Activated CD4-positive, alpha-beta T cell treated with anti-CD3 and anti-CD28 coated beads, Interleukin-2, amount 10 ng/mL, durations not matched to agents 24 days and 14 days (primary cell): ENCODE measurements around the gene ZNF280A. TPM values are rescaled to one million over a fixed set of nuclear protein-coding genes. Genes with fewer than 3 reads are reported as not detected.
"Not testable (repeated sequence)": the region's sequence is repeated elsewhere in the genome, so short reads cannot be mapped to it uniquely, and the experiment has no call there.

Source experiments
- DNase-seq: peaks from one replicate; pipeline ENCODE4 v3.0.0; 2022
- H3K27ac Mint-ChIP-seq: one replicate; pipeline ENCODE4 v1.8.0; 2022; ENCODE audit warnings: mild to moderate bottlenecking, mixed read lengths
- H3K27me3 Mint-ChIP-seq: one replicate; pipeline ENCODE4 v1.8.0; 2022; ENCODE audit warnings: mixed read lengths
- H3K36me3 Mint-ChIP-seq: one replicate; pipeline ENCODE4 v1.8.0; 2022; ENCODE audit warnings: low read depth, mild to moderate bottlenecking, mixed read lengths
- H3K4me1 Mint-ChIP-seq: one replicate; pipeline ENCODE4 v1.8.0; 2021; ENCODE audit warnings: mixed read lengths
- H3K4me3 Mint-ChIP-seq: one replicate; pipeline ENCODE4 v1.8.0; 2022; ENCODE audit warnings: mild to moderate bottlenecking, moderate library complexity, mixed read lengths
- H3K9me3 Mint-ChIP-seq: one replicate; pipeline ENCODE4 v1.8.0; 2021; ENCODE audit warnings: mixed read lengths
- intact Hi-C: fragments of 100-400 bp; cut with micrococcal nuclease; formaldehyde crosslinking; loops from one replicate; pipeline ENCODE4 v1.15.1; 2023
- total RNA-seq: library from RNA; stranded (reverse); gene quantifications from 2 replicates; pipeline ENCODE4 v1.2.3, GENCODE V29; 2022

ZNF280A gene
- total RNA-seq, 1 donor from 2014 or later: not detected

DNA sequence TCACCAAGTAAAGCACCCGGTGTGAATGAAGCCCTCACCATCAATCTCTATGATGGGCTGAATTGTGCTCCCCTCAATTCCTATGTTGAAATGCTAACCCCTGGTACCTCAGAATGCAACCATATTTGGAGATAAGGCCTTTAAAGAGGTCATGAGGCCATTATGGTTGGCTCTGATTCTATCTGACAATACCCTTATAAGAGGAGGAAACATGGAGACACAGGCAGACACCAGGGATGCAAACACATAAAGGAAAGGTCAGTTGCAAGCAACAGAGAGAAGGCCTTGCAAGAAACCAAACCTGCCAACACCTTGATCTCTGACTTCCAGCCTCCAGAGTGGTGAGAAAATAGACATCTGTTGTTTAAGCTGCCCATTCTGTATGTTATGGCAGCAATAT lies 13.3 kb upstream of the ZNF280A start:
- Mint-ChIP-seq H3K4me1 (no peaks in the 10 kb centered on the region), H3K27me3 (peaks cover 3% of the 10 kb centered on the region), H3K36me3 (no peaks in the 10 kb centered on the region), H3K27ac (no peak overlapping the region), H3K4me3 (no peak overlapping the region), H3K9me3 (no peaks in the 10 kb centered on the region)
- intact Hi-C loops: no loop called here
- no peak for DNase-seq

DNA sequence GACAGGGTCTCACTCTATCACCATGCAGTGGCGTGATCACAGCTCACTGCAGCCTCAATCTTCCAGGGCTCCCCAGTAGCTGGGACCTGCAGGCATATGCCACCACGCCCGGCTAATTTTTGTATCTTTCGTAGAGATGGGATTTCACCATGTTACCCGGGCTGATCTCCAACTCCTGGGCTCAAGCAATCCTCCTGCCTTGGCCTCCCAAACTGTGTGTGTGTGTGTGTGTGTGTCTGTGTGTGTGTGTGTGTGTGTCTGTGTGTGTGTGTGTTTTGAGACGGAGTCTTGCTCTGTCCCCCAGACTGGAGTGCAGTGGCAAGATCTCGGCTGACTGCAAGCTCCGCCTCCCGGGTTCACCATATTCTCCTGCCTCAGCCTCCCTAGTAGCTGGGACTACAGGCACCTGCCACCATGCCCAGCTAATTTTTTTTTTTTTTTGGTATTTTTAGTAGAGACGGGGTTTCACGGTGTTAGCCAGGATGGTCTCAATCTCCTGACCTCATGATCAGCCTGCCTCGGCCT lies 12.5 kb upstream of the ZNF280A start:
- H3K4me1 Mint-ChIP-seq, H3K27me3 Mint-ChIP-seq, H3K36me3 Mint-ChIP-seq, DNase-seq, H3K4me3 Mint-ChIP-seq, intact Hi-C loops, H3K27ac Mint-ChIP-seq, H3K9me3 Mint-ChIP-seq: not testable (repeated sequence)

DNA sequence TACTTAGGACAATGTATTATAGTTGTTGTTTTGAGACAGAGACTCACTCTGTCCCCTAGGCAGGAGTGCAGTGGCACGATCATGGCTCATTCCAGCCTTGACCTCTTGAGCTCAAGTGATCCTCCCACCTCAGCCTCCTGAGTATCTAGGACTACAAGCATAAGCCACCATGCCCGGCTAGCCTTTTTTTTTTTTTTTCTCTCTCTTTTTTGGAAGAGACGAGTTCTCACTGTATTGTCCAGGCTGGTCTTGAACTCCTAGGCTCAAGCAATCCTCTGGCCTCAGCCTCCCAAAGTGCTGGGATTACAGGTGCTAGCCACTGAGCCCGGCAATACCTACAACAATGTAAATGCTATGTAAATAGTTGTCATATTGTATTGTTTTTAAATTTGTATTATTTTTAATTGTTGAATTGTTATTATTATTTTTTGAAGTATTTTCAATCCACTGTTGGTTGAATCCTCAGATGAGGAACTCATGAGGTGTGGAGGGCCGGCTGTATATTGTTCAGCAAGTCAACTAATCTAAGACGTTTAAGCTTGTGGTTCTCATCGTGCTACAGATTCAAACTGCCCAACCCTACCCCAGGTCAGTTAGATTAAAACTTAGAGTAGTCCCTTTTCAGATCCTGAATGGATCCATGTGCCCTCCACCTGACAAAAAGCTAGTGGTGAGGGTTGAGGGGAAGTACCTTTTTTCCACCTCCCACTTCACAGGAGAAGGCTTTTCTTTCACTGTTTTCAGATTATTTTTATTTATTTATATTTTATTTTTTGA lies 11.9 kb upstream of the ZNF280A start:
- intact Hi-C loops: no loop called here
- Mint-ChIP-seq H3K27me3 (peaks cover 5% of the 10 kb centered on the region), H3K9me3 (no peaks in the 10 kb centered on the region)

DNA sequence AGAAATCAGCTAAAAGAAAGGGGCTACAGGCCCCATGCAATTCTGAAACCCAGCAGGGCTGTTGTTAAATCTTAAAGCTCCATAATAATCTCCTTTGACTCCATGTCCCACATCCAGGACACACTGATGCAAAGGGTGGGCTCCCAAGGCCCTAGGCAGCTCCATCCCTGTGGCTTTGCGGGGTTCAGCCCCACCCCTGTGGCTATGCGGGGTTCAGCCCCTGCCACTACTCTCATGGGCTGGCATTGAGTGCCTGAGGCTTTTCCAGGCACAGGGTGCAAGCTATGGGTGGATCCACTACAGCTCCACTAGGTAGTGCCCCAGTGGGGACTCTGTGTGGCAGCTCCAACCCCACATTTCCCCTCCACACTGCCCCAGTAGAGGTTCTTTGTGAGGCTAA lies 8.7 kb upstream of the ZNF280A start:
- Mint-ChIP-seq H3K9me3 (no peaks in the 10 kb centered on the region), H3K4me3 (no peak overlapping the region), H3K36me3 (no peaks in the 10 kb centered on the region), H3K27ac (no peak overlapping the region), H3K4me1 (no peaks in the 10 kb centered on the region), H3K27me3 (peaks cover 10% of the 10 kb centered on the region)
- intact Hi-C loops: no loop called here
- DNase-seq: no peak

More for the DNA sequence above, 11.9 kb upstream of the ZNF280A start:
- Mint-ChIP-seq H3K36me3 (no peaks in the 10 kb centered on the region), H3K27ac (no peak overlapping the region), H3K4me1 (no peaks in the 10 kb centered on the region), H3K4me3 (no peak overlapping the region)
- DNase-seq: no peak

DNA sequence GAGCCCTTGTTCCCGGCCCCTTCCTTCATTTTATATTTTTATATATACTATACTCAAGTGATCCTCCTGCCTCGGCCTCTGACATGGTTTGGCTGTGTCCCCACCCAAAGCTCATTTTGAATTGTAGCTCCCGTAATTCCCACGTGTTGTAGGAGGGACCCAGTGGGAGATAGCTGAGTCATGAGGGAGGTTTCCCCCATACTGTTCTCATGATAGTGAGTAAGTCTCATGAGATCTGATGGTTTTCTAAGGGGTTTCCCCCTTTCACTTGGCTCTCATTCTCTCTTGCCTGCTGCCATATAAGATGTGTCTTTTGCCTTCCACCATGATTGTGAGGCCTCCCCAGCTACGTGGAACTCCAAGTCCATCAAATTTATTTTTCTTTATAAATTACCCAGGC lies 7.2 kb upstream of the ZNF280A start:
- DNase-seq: no peak
- intact Hi-C loops: no loop called here
- H3K4me1 Mint-ChIP-seq: no peaks in the 10 kb centered on the region
- no peak overlapping the region for H3K4me3 Mint-ChIP-seq
- no peaks in the 10 kb centered on the region for H3K36me3 Mint-ChIP-seq
- no peak overlapping the region for H3K27ac Mint-ChIP-seq
- no peaks in the 10 kb centered on the region for H3K9me3 Mint-ChIP-seq
- peaks cover 12% of the 10 kb centered on the region for H3K27me3 Mint-ChIP-seq

DNA sequence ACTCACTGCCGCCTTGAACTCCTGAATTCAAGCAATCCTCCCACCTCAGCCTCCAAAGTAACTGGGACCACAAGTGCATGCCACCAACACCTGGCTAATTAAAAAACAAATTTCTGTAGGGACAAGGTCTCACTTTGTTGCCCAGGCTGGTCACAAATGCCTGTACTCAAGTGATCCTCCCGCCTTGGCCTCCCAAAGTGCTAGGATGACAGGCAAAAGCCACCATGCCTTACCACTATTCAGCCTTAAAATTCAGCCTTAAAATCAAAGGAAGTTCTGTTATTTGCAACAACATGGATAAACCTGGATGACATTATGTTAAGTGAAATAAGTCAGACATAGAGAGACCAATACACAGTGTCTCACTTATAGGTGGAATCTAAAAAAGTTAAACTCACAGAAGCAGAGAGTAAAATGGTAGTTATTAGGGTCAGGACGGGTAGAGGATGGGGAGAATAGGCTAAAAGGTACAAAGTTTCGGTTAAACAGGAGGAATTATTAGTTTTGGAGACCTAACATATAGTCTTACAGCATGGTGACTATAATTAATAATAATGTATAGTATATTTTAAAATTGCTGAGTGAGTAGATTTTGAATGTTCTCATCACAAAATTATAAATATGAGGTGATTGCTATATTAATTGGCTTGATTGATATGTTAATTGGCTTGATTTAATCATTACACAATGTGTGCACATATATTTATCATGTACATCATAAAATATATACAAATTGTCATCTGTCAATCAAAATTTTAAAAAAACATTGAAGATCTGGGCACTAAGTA lies 6.2 kb upstream of the ZNF280A start:
- no peak overlapping the region for H3K4me3 Mint-ChIP-seq

DNA sequence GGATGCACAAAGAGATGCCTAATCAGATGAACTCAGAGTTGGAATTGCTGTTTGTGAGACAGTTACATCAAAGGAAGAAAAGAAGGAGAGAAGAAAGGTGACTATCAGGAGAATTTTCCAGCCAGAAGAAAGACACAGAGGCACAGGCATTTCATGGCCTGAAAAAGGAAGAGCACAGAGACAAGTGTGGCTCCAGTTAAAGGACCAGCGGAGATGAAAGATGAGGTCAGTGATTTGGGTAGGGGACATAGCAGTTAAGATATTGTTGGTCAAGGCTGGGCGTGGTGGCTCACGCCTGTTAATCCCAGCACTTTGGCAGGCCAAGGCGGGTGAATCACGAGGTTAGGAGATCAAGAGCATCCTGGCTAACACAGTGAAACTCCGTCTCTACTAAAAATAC lies 3.4 kb upstream of the ZNF280A start:
- H3K36me3 Mint-ChIP-seq: no peaks in the 10 kb centered on the region
- H3K9me3 Mint-ChIP-seq: no peaks in the 10 kb centered on the region
- no peak overlapping the region for H3K4me3 Mint-ChIP-seq
- DNase-seq: no peak
- intact Hi-C loops: no loop called here
- no peaks in the 10 kb centered on the region for H3K4me1 Mint-ChIP-seq
- peaks cover 12% of the 10 kb centered on the region for H3K27me3 Mint-ChIP-seq
- no peak overlapping the region for H3K27ac Mint-ChIP-seq

More for the DNA sequence above, 6.2 kb upstream of the ZNF280A start:
- peaks cover 12% of the 10 kb centered on the region for H3K27me3 Mint-ChIP-seq
- H3K4me1 Mint-ChIP-seq: no peaks in the 10 kb centered on the region
- no peak for DNase-seq
- no peaks in the 10 kb centered on the region for H3K36me3 Mint-ChIP-seq
- H3K9me3 Mint-ChIP-seq: no peaks in the 10 kb centered on the region
- intact Hi-C loops: no loop called here
- H3K27ac Mint-ChIP-seq: no peak overlapping the region

DNA sequence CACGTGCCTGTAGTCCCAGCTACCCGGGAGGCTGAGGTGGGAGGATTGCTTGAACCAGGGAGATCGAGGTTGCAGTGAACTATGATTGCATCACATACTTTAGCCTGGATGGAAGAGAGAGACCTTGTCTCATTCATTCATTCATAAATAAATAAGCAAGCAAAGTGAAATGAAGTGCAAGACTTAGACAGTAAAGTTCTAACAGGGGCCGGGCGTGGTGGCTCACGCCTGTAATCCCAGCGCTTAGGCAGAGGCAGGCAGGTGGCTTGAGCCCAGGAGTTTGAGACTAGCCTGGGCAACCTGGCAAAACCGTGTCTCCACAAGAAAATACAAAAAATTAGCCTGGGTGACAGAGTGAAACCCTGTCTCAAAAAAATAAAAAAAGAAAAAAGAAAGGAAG lies 1.6 kb upstream of the ZNF280A start:
- Mint-ChIP-seq H3K4me1 (no peaks in the 10 kb centered on the region), H3K36me3 (no peaks in the 10 kb centered on the region), H3K4me3 (no peak overlapping the region), H3K27me3 (peaks cover 13% of the 10 kb centered on the region), H3K27ac (no peak overlapping the region), H3K9me3 (no peaks in the 10 kb centered on the region)
- intact Hi-C loops: no loop called here
- no peak for DNase-seq

DNA sequence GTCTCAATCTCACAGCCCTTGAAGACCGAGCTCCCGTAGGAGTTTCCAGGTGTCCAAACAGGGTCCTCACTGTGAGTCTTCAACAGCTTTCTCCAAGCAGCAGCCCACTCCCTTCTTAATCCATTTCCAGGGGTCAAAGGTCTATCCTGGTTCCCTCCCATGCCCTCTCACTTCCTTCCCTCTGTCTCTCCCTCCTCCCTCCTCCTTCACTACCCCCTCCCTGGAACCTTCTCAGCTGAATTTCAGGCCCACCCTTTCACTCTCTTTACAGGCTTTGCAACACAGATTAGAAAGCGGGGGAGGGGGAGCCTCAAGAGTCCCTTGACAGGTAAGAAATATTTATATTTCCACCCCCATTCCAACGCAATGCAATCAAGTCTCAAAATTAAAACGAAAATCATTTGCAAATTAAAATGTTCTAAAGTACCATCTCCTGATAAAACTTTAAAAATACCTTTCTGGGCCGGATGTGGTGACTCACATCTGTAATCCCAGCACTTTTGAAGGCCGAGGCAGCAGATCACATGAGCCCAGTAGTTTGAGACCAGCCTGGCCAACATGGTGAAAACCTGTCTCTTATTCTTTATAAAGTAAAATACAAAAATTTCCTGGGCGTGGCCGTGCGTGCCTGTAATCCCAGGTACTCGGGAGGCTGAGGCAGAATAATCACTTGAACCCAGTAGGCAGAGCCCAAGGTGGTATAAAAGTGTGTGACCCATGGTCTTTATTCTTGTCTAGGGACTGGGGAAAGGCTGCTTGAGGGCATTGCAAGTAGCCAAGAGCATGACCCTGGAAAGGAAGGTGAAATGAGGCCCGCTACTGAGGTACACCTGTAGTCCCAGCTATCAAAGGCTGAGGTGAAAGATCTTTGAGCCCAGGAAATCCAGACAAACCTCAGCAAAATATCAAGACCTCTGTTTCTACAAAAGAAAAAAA lies 865 bp upstream of the ZNF280A start:
- no peaks in the 10 kb centered on the region for H3K36me3 Mint-ChIP-seq
- intact Hi-C loops: no loop called here
- peaks cover 11% of the 10 kb centered on the region for H3K27me3 Mint-ChIP-seq
- DNase-seq: no peak
- H3K4me3 Mint-ChIP-seq: no peak overlapping the region
- no peak overlapping the region for H3K27ac Mint-ChIP-seq
- no peaks in the 10 kb centered on the region for H3K4me1 Mint-ChIP-seq
- H3K9me3 Mint-ChIP-seq: no peaks in the 10 kb centered on the region

DNA sequence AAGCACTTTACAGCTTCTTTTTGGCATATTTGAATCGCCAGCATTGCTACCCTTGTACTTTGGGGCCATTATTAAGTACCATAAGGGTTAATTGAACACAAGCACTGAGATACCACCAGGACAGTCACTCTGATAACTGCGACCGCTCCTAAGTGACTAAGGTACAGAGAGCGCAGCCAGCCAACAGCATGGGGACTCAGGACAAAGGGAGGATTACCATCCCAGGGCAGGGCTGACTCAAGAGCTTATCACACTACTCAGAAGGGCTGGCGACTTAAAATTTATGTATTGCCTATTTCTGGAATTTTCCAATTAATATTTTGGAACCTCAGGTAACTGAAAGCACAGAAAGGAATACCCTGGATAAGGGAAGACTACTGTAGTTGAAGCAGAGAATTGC lies 479 bp downstream of the ZNF280A start:
- Mint-ChIP-seq H3K4me1 (no peaks in the 10 kb centered on the region), H3K27ac (no peak overlapping the region), H3K27me3 (peaks cover 11% of the 10 kb centered on the region), H3K36me3 (no peaks in the 10 kb centered on the region), H3K9me3 (no peaks in the 10 kb centered on the region), H3K4me3 (no peak overlapping the region)
- intact Hi-C loops: no loop called here
- no peak for DNase-seq

DNA sequence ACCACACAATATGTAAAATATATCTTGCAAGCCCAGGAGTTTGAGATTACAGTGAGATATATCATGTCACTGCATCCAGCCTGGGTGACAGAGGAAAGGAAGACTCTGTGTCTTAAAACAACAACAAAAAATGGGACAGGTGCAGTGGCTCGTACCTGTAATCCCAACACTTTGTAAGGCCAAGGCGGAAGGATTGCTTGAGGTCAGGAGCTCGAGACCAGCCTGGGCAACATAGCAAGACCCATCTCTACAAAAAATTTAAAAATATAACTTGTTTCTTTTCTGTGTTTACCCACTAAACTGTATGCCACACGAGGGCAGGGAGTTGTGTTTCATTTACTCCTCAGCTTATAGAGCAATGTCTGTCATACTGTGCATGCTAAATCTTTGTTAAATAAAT lies 3.1 kb downstream of the ZNF280A start:
- Mint-ChIP-seq H3K27ac (no peak overlapping the region), H3K36me3 (no peaks in the 10 kb centered on the region), H3K4me3 (no peak overlapping the region), H3K4me1 (no peaks in the 10 kb centered on the region), H3K9me3 (no peaks in the 10 kb centered on the region), H3K27me3 (peaks cover 23% of the 10 kb centered on the region)
- no peak for DNase-seq
- intact Hi-C loops: no loop called here

DNA sequence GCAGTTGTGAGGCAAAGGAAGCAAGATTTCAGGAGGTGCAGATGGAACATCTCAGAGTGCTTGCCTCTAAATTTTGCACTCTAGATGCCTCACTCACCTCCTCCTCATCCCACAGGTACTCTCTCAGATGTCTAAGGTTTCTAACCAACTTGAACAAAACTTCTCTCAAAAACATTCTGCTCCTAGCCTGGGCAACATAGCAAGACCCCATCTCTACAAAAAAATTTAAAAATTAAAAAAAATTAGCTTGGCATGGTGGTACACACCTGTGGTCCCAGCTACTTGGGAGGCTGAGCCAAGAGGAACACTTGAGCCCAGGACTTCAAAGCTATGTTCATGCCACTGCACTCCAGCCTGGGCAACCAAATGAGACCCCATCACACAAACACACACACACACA lies 4.2 kb downstream of the ZNF280A start:
- intact Hi-C loops: no loop called here
- no peaks in the 10 kb centered on the region for H3K4me1 Mint-ChIP-seq
- no peak overlapping the region for H3K4me3 Mint-ChIP-seq
- DNase-seq: no peak
- H3K27ac Mint-ChIP-seq: no peak overlapping the region
- H3K27me3 Mint-ChIP-seq: peaks cover 28% of the 10 kb centered on the region
- H3K9me3 Mint-ChIP-seq: peaks cover 5% of the 10 kb centered on the region
- H3K36me3 Mint-ChIP-seq: no peaks in the 10 kb centered on the region

DNA sequence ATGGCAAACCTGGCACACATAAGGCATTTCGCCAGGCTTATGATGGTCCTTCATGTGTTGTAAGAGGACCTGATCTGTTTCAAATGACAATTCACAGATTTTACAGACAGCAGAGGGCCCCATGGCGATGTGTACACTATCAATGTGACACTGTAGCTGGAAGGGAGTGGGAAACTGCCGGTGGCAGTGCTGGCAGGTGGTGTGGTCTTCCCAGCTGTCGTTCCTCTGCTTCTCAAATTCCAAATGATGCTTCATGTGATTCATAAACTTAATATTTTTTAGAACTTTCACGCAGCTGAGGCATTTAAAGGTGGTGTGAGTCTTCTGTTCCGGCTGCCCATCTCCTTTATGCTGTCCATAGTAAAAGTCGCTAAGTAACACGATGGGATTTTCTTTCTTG lies 5.6 kb downstream of the ZNF280A start:
- H3K36me3 Mint-ChIP-seq, intact Hi-C loops, H3K4me3 Mint-ChIP-seq, H3K9me3 Mint-ChIP-seq, H3K4me1 Mint-ChIP-seq, H3K27ac Mint-ChIP-seq, DNase-seq: not testable (repeated sequence)
- peaks cover 29% of the 10 kb centered on the region for H3K27me3 Mint-ChIP-seq
